RKO (cell line): ENCODE data around the gene VASH2.

Source experiments
- DNase-seq: peaks from one replicate; pipeline ENCODE4 v3.0.0-alpha.2; 2016; ENCODE audit warnings: low spot score

The VASH2 gene

GRCh38 chr1:212930986-212931678, 19.2 kb upstream of the VASH2 start:
- no peak for DNase-seq

GRCh38 chr1:212933815-212934471, 16.4 kb upstream of the VASH2 start:
- DNase-seq = no peak

DNA sequence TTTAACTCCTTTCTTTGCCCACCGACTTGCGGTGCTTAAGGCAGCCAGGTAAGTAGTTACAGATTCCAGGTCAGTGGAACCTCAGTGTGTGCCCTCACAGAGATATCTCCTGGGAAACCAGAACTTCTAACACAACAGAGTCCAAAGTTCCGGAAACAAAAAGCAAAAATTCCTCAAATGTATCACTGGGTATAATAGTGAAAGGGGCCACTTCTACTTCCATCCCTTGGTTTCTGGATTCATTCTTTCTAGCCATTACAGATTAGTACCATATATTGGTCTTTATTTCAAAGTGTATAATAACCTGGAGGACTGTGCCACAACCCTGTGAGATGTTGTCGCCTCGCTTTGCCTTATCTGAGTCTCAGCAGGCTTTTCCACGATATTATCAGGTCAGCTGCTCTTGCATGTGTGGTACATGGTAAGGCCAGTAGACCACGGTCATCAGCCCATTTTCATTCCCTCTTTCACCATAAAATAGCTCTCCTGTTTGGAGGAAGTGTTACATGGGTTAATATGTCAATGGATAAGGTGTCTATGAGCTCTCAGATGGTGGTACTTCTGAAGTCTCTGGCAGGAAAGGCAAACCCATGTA, 14.9 kb upstream of the VASH2 start:
- DNase-seq = no peak

GRCh38 chr1:212937034-212937433, 13.3 kb upstream of the VASH2 start:
- no peak for DNase-seq

- no peak for DNase-seq
These were observed 11.5 kb upstream of the VASH2 start for GRCh38 chr1:212938846-212939245.

DNA sequence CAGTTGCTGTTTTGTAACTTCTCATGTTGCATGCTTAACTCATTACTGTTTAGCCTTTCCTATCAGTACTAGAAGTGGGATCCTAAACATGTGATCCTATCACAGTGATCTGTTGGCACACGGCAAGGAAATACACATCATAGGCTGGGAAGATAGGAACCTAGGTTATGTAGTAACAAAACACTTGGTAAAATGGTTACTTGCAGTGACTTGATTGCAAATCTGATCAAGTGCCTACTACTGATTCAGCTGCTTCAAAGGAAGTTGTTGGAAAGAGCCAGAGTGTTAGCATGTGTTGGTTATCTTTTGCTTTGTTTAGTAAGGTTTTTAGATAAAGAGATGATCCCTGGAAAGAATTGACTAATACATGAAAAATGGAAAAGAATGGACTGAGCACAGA, 8.9 kb upstream of the VASH2 start:
- no peak for DNase-seq

DNA sequence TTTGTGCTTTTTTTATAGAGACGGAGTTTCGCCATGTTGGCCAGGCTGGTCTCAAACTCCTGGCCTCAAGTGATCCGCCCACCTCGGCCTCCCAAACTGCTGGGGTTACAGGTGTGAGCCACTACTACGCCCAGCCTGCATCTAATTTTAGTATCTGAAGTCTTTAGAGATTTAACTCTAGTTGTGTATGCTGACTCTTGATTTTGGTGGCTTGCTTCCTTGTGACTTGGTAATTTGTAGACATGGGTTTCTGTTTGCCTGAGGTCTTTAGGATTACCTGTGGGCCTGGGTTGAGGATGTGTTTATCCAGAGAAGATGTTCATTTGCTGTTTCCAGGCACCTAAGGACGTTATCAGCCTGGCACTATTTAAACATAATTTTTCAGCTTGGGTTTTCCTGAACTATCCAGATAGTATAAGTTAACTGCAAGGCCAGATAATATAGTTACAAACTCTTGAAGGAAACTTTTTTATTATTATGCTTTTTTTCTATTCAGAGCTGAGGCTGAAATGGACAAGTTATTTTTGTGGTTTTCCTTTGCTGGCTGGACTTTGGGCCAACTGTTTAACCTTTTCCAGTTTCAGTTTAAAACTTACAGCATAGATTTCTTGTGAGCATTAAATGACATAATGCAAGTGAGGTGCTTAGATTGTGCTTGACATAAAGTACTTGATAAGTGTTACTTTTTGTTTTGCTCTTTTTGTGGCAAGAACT, 7.5 kb upstream of the VASH2 start:
- no peak for DNase-seq

DNA sequence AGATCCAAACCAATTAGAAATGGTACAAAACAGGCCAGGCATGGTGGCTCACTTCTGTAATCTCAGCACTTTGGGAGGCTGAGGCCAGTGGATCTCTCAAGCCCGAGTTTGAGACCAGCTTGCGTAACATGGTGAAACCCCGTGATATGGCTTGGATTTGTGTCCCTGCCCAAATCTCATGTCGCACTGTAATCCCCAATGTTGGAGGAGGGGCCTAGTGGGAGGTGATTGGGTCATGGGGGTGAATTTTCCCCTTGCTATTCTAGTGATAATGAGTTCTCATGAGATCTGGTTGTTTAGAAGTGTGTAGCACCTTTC, 7.0 kb upstream of the VASH2 start:
- DNase-seq = no peak

DNA sequence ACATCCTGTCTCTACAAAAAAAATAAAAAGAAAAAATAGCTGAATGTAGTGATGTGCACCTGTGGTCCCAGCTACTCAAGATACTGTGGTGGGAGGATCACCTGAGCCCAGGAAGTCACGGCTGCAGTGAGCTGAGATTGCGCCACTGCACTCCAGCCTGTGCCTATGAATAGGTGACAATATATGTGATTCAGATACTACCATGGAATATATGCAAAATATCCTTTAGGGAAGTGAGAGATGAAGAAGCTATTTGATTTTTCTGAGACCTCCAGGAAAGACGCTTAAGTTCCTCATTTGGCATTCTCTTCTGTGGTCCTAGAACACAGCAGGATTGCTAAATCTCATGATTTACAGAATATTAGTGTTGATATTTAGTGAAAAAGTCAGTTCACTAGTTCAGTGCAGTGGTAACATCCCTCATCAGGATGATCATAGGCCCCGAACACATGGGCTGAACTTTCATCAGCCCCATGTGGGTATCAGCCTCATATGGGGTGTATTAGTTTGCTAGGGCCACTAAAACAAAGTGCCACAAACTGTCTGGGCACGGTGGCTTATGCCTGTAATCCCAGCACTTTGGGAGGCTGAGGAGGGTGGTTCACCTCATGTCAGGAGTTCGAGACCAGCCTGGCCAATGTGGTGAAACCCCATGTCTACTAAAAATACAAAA, 6.0 kb upstream of the VASH2 start:
- no peak for DNase-seq

GRCh38 chr1:212945056-212945455, 5.3 kb upstream of the VASH2 start:
- DNase-seq = no peak

DNA sequence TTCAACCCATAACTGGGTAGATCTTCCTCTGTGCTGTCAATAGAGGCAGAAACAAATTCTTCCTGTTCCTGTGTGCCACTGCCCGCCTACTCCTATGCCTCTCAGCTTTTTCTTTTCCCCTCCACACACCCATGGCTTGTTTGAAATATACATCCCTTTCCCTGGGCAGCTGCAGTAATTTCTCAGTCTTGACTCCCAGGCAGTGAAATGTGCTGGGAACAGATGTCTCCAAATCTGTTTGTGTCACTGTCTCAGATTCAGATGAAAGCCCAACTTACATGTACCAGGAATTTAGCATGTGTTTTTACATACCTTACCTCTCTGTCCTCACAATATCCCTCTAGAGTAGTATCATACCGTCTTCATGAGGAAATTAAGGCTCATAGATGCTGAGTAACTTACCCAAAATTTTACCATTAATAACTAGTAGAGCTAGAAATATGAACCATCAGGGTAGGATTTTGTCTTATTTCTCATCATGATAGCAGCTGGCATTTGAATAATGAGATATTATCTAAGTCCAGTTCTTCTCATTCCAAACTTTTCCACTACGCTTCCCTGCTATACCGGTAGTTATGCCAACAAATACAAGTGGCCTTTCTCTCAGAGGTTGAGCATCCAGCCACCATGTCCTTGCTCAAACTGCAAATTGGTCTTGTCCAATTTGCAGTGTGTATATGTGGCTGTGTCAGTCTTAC, 4.7 kb upstream of the VASH2 start:
- no peak for DNase-seq

DNA sequence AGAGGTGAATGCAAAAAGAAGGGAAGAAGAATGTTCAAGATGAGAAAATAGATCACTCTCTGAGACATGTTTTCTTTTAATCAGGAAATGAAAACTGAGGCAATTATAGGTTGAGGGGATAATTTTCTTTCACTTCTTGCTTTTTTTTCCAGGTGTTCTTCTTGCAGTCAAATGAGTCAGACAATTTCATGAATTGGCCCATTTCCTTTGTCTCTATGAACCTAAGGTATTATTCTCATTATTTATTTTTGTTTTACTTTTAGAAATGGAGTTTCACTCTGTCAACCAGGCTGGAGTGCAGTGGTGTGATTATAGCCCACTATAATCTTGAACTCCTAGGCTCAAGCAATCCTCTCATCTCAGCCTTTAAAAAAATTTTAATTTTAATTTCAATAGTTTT, 3.5 kb upstream of the VASH2 start:
- no peak for DNase-seq

DNA sequence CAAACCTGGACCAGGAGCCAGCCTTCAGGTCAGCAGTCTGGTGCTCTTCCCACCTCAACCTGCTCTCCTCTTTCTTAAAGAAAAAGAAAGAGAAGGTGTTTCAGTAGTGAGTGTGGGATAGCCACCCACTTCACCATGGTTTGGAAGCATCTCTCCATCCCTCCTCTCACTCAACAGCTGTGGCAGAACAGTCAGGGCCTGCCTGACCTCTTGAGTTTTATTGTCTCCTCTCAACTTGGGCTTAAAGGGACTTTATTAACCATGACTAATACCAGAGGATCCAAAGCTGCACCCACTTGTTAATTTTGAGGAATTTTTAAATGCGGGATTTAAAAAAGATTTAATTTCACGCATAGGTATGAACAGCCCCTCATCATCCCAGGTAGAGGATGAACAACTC, 570 bp upstream of the VASH2 start:
- no peak for DNase-seq

- DNase-seq = no peak
These were observed 995 bp downstream of the VASH2 start for GRCh38 chr1:212951126-212951946.

DNA sequence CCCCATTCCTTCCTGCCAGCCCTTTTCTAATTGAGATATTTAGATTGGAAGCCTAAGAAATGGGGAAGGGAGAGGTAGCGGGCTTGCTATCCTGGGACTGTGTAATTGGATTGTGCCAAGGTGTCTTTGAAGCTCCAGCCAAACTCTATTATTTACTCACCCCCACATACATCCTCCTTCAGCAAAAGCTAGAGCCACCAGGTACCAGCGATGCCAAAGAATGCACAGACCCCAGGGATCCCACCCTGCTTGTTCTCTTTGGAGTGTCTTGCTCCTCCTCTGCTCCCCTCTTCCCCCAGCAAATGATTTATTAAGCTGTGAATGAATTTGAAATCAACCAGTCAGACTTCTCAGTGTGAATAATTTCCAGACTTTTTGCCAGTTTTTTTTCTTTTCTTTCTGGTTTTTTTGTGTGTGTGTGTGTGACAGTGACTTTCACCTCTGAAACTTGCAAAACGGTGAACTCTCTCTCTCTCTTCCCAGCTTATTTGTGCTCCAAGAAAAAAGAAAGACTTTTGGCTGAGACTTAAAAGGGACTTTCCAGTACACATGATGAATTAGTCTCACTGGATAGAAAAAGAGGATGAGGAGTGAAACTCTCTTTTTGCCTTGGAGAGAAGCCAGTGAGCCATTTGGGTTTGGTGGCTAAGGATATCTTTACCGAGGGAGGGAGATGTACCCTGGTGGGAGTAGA, 1.8 kb downstream of the VASH2 start:
- DNase-seq = no peak

- DNase-seq = no peak
These were observed 2.3 kb downstream of the VASH2 start for GRCh38 chr1:212952641-212952976.

- no peak for DNase-seq
These were observed 3.0 kb downstream of the VASH2 start for GRCh38 chr1:212953321-212953720.

DNA sequence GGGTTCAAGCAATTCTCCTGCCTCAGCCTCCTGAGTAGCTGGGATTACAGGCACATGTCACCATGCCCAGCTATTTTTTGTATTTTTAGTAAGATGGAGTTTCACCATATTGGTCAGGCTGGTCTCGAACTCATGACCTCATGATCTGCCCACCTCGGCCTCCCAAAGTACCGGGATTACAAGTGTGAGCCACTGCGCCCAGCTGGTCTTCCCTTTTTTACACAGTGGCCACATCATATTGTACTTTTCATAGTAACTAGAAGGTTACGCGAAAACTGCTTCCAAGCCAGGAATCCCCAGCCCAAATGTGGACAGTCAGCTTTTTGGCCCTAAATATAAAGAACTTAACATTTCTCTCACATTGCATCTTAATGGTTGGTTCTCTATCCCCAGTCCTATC, 4.2 kb downstream of the VASH2 start:
- DNase-seq = no peak

- no peak for DNase-seq
These were observed 4.8 kb downstream of the VASH2 start for GRCh38 chr1:212955098-212955497.

- no peak for DNase-seq
These were observed 5.8 kb downstream of the VASH2 start for GRCh38 chr1:212955961-212956620.
